Natural killer cell (primary cell): ENCODE data around the gene CDH23. TPM values are rescaled to one million over a fixed set of nuclear protein-coding genes. Genes with fewer than 3 reads are reported as not detected.
A peak's percentile ranks its signal among the peaks of the same experiment; 100 is the strongest.

Experiments
- ATAC-seq, 3 donors: fragments of 150-1000 bp in 2 of 3; fragments of 200-7000 bp in 1 of 3; cut with Tn5 transposase; 1 replicate in 1 of 3; 2 replicates in 2 of 3; pipeline ENCODE4 v1.10.0; 2021; ENCODE audit warnings: mild to moderate bottlenecking in 2 of 3, moderate library complexity in 2 of 3
- DNase-seq, 2 donors: peaks; one replicate each; pipeline versions ENCODE4 v3.0.0 to v3.0.0-alpha.2; 2013 to 2021; ENCODE audit warnings: mixed read lengths in 1 of 2
- H3K27ac ChIP-seq: one replicate; pipeline ENCODE4 v1.5.1; 2013; ENCODE audit warnings: mild to moderate bottlenecking, low read length
- H3K27me3 ChIP-seq: one replicate; pipeline ENCODE4 v1.6.1; 2013; ENCODE audit warnings: low read length; ENCODE audit not compliant: control insufficient read depth, insufficient read depth
- H3K36me3 ChIP-seq: one replicate; pipeline ENCODE4 v1.6.1; 2013; ENCODE audit warnings: low read length; ENCODE audit not compliant: control insufficient read depth, insufficient read depth
- H3K4me1 ChIP-seq: one replicate; pipeline ENCODE4 v1.6.1; 2013; ENCODE audit warnings: low read length; ENCODE audit not compliant: control insufficient read depth, insufficient read depth
- H3K4me3 ChIP-seq: one replicate; pipeline ENCODE4 v1.5.1; 2013; ENCODE audit warnings: low read length
- H3K9me3 ChIP-seq: one replicate; pipeline ENCODE4 v1.6.1; 2013; ENCODE audit warnings: low read length; ENCODE audit not compliant: control insufficient read depth, insufficient read depth
- H3K27ac Mint-ChIP-seq, 2 donors: one replicate each; pipeline ENCODE4 v1.8.0; 2022; ENCODE audit warnings: mild to moderate bottlenecking in 2 of 2, mixed read lengths in 2 of 2, moderate library complexity in 1 of 2
- H3K27me3 Mint-ChIP-seq, 2 donors: one replicate each; pipeline ENCODE4 v1.8.0; 2022; ENCODE audit warnings: low read depth in 2 of 2, mixed read lengths in 2 of 2
- H3K36me3 Mint-ChIP-seq: one replicate; pipeline ENCODE4 v1.8.0; 2022; ENCODE audit warnings: mixed read lengths
- H3K4me1 Mint-ChIP-seq, 2 donors: one replicate each; pipeline ENCODE4 v1.8.0; 2022; ENCODE audit warnings: mixed read lengths in 2 of 2
- H3K4me3 Mint-ChIP-seq: one replicate; pipeline ENCODE4 v1.8.0; 2022; ENCODE audit warnings: mild to moderate bottlenecking, moderate library complexity, mixed read lengths
- H3K9me3 Mint-ChIP-seq, 2 donors: one replicate each; pipeline ENCODE4 v1.8.0; 2022; ENCODE audit warnings: mixed read lengths in 2 of 2
- CTCF ChIP-seq: fragments of 200-600 bp; IDR thresholded peaks from one replicate; pipeline ENCODE4 v1.8.0; 2022; ENCODE audit warnings: antibody characterized with exemption
- WGBS: methylation state at CpG from one replicate; pipeline ENCODE4 v1.1.7; 2013; ENCODE audit warnings: missing lambda C conversion rate; ENCODE audit not compliant: insufficient coverage; 5-methylcytosine and 5-hydroxymethylcytosine counted together
- intact Hi-C: fragments of 100-400 bp; cut with micrococcal nuclease; formaldehyde crosslinking; loops from one replicate; pipeline ENCODE4 v1.14.2; 2022
- total RNA-seq, 4 donors: library from RNA; stranded (reverse); fragments of 120-200 nt in 1 of 4; gene quantifications; one replicate each; pipeline versions ENCODE4 v1.2.3 to v1.2.4, GENCODE V29; 2013 to 2022

CDH23 gene
- total RNA-seq, 3 donors from 2014 or later (not counting 1 experiment from before 2014, with no cell fraction given): 1.2 to 6.0 (median 4.3) TPM

GRCh38 chr10:71687480-71687879 lies 290.8 kb downstream of the CDH23 start:
- no peak overlapping the region for H3K4me3 Mint-ChIP-seq
- H3K27ac ChIP-seq: no peak overlapping the region
- peaks cover 22% of the 10 kb centered on the region for H3K9me3 ChIP-seq
- H3K36me3 Mint-ChIP-seq: no peaks in the 10 kb centered on the region
- intact Hi-C loops: no loop called here
- TF ChIP-seq CTCF: no peak
- WGBS: 84% methylated on average over 9 of the region's 9 CpGs
- H3K27me3 Mint-ChIP-seq: no peaks in the 10 kb centered on the region
- H3K9me3 Mint-ChIP-seq: peaks cover 3% of the 10 kb centered on the region in 2 donors
- H3K27me3 ChIP-seq: no peaks in the 10 kb centered on the region
- no peak overlapping the region for H3K27ac Mint-ChIP-seq
- no peaks in the 10 kb centered on the region for H3K36me3 ChIP-seq
- ATAC-seq: no peak
- peaks cover 14% of the 10 kb centered on the region for H3K4me1 ChIP-seq
- no peak overlapping the region for H3K4me3 ChIP-seq
- peaks cover 0 to 29% of the 10 kb centered on the region in 2 donors for H3K4me1 Mint-ChIP-seq
- DNase-seq: no peak

- Mint-ChIP-seq H3K27ac (peak overlapping the region; percentile 75 to 84), H3K4me1 (peaks cover 0 to 29% of the 10 kb centered on the region in 2 donors), H3K27me3 (no peaks in the 10 kb centered on the region), H3K9me3 (peaks cover 3% of the 10 kb centered on the region in 2 donors), H3K4me3 (no peak overlapping the region), H3K36me3 (no peaks in the 10 kb centered on the region)
- Histone ChIP-seq H3K4me3 (no peak overlapping the region), H3K9me3 (peaks cover 22% of the 10 kb centered on the region), H3K4me1 (peaks cover 14% of the 10 kb centered on the region), H3K27ac (peak overlapping the region; percentile 8), H3K36me3 (no peaks in the 10 kb centered on the region), H3K27me3 (no peaks in the 10 kb centered on the region)
- 79% methylated on average over 3 of the region's 3 CpGs for WGBS
- ATAC-seq: no peak
- TF ChIP-seq CTCF: no peak
- intact Hi-C loops: no loop called here
- DNase-seq: no peak
These were observed 291.5 kb downstream of the CDH23 start for GRCh38 chr10:71688256-71688655.

- intact Hi-C loops: no loop called here
These were observed 293.5 kb downstream of the CDH23 start for GRCh38 chr10:71690094-71690720.

More at GRCh38 chr10:71690094-71690720, 293.5 kb downstream of the CDH23 start:
- no peak for DNase-seq
- Mint-ChIP-seq H3K4me1 (peaks cover 10 to 41% of the 10 kb centered on the region in 2 donors), H3K27ac (no peak overlapping the region), H3K9me3 (peaks cover 3% of the 10 kb centered on the region in 2 donors), H3K27me3 (no peaks in the 10 kb centered on the region), H3K4me3 (no peak overlapping the region), H3K36me3 (no peaks in the 10 kb centered on the region)
- 95% methylated on average over 12 of the region's 13 CpGs for WGBS
- Histone ChIP-seq H3K27ac (no peak overlapping the region), H3K4me3 (no peak overlapping the region), H3K9me3 (peaks cover 22% of the 10 kb centered on the region), H3K27me3 (no peaks in the 10 kb centered on the region), H3K4me1 (peaks cover 24% of the 10 kb centered on the region), H3K36me3 (no peaks in the 10 kb centered on the region)
- no peak for TF ChIP-seq CTCF
- ATAC-seq: no peak
